GM19239 (cell line): ENCODE results near the gene LYPD6B.

ENCODE experiments used
- DNase-seq: peaks from one replicate; pipeline ENCODE4 v3.0.0; 2011; ENCODE audit warnings: low spot score; ENCODE audit not compliant: insufficient read length
- FAIRE-seq: peaks from 2 replicates; lab custom pipeline; 2011; peaks lifted over from hg19 to GRCh38; lab: Jason Lieb, UNC

Gene LYPD6B

GRCh38 chr2:149148194-149149006 lies 109.9 kb downstream of the LYPD6B start:
- no peak for DNase-seq
- FAIRE-seq = no peak

GRCh38 chr2:149149007-149149297 lies 110.5 kb downstream of the LYPD6B start:
- FAIRE-seq = no peak
- DNase-seq = no peak

GRCh38 chr2:149152469-149152953 lies 114.0 kb downstream of the LYPD6B start:
- FAIRE-seq (no peak), DNase-seq (no peak)

- DNase-seq (no peak), FAIRE-seq (no peak)
These were observed 116.9 kb downstream of the LYPD6B start for GRCh38 chr2:149155196-149155969.

GRCh38 chr2:149155988-149156387 lies 117.5 kb downstream of the LYPD6B start:
- DNase-seq (no peak), FAIRE-seq (no peak)

- FAIRE-seq = no peak
- no peak for DNase-seq
These were observed 118.7 kb downstream of the LYPD6B start for GRCh38 chr2:149156971-149157740.

- no peak for FAIRE-seq
- DNase-seq = no peak
These were observed 120.5 kb downstream of the LYPD6B start for GRCh38 chr2:149158957-149159356.

- no peak for DNase-seq
- no peak for FAIRE-seq
These were observed 121.7 kb downstream of the LYPD6B start for GRCh38 chr2:149160195-149160594.

- DNase-seq (peak; percentile 6), FAIRE-seq (no peak)
These were observed 122.3 kb downstream of the LYPD6B start for GRCh38 chr2:149160701-149161217.

GRCh38 chr2:149161481-149162225 lies 123.2 kb downstream of the LYPD6B start:
- FAIRE-seq = no peak

GRCh38 chr2:149164296-149164695 lies 125.8 kb downstream of the LYPD6B start:
- DNase-seq = no peak

More at GRCh38 chr2:149161481-149162225, 123.2 kb downstream of the LYPD6B start:
- DNase-seq = no peak

GRCh38 chr2:149164827-149165226 lies 126.3 kb downstream of the LYPD6B start:
- FAIRE-seq (no peak), DNase-seq (no peak)

More at GRCh38 chr2:149164296-149164695, 125.8 kb downstream of the LYPD6B start:
- no peak for FAIRE-seq

GRCh38 chr2:149167001-149167780 lies 128.7 kb downstream of the LYPD6B start:
- FAIRE-seq = no peak
- no peak for DNase-seq

GRCh38 chr2:149167941-149168340 lies 129.4 kb downstream of the LYPD6B start:
- DNase-seq = no peak
- FAIRE-seq = no peak

GRCh38 chr2:149169656-149170055 lies 131.2 kb downstream of the LYPD6B start:
- FAIRE-seq (no peak), DNase-seq (no peak)

- DNase-seq (no peak), FAIRE-seq (no peak)
These were observed 131.7 kb downstream of the LYPD6B start for GRCh38 chr2:149170156-149170555.

GRCh38 chr2:149170911-149171310 lies 132.4 kb downstream of the LYPD6B start:
- FAIRE-seq (no peak), DNase-seq (no peak)

GRCh38 chr2:149173220-149173619 lies 134.7 kb downstream of the LYPD6B start:
- DNase-seq (no peak), FAIRE-seq (no peak)

GRCh38 chr2:149175956-149176355 lies 137.5 kb downstream of the LYPD6B start:
- no peak for FAIRE-seq
- no peak for DNase-seq
